ENCODE data around the gene SLC28A1. TPM values are rescaled to one million over a fixed set of nuclear protein-coding genes. Genes with fewer than 3 reads are reported as not detected.

The SLC28A1 gene
- total RNA-seq, 1 experiment from 2014 or later, result not detected

GRCh38 chr15:84908564-84908963 is 24.1 kb downstream of the SLC28A1 start:
- no peak for ATAC-seq
- no peaks in the 10 kb centered on the region for H3K9me3 ChIP-seq (ENCODE audit: control insufficient read depth, insufficient read depth, low read depth, low read length)
- intact Hi-C loops (cut with micrococcal nuclease; ENCODE audit: unreplicated experiment) (no loop called here), in situ Hi-C loops (cut with HindIII; ENCODE audit: low pct_unique_long_range_greater_than_20kb, low sequenced_read_pairs) (no loop called here)
- no peak overlapping the region for H3K4me3 ChIP-seq (ENCODE audit: low read depth in 2 of 2, low read length in 2 of 2)
- ChIA-PET POLR2A (no interaction called here), CTCF (no interaction called here)
- no peak overlapping the region for H3K27ac ChIP-seq (ENCODE audit: low read length)
- H3K4me1 ChIP-seq (ENCODE audit: control insufficient read depth, insufficient read depth, low read length), result peaks cover 23% of the 10 kb centered on the region
- BruUV-seq (replicated peaks), result no TSS peak
- TF ChIP-seq REST (IDR thresholded peaks at IDR 0.05; ENCODE audit: insufficient read depth in 1 of 2, low read depth in 2 of 2, low read length in 1 of 2) (no peak), SIN3A (IDR thresholded peaks at IDR 0.05; ENCODE audit: borderline replicate concordance, insufficient read depth, low read depth, low read length) (no peak), TCF7L2 (IDR thresholded peaks at IDR 0.05; ENCODE audit: low read depth, low read length) (no peak), CTCF (IDR thresholded peaks at IDR 0.05) (no peak), POLR2AphosphoS5 (IDR thresholded peaks at IDR 0.05; ENCODE audit: low read depth, low read length) (no peak)
- DNase-seq (ENCODE audit: low read depth, low spot score), result no peak
- no peaks in the 10 kb centered on the region for H3K27me3 ChIP-seq (ENCODE audit: control insufficient read depth, insufficient read depth, low read length)
- no peaks in the 10 kb centered on the region for H3K36me3 ChIP-seq (ENCODE audit: control insufficient read depth, insufficient read depth, low read length)

- in situ Hi-C loops (cut with HindIII; ENCODE audit: low pct_unique_long_range_greater_than_20kb, low sequenced_read_pairs), result no loop called here
- H3K9me3 ChIP-seq (ENCODE audit: control insufficient read depth, insufficient read depth, low read depth, low read length), result no peaks in the 10 kb centered on the region
- intact Hi-C loops (cut with micrococcal nuclease; ENCODE audit: unreplicated experiment), result no loop called here
- POLR2A ChIA-PET, result no interaction called here
- no peak overlapping the region for H3K4me3 ChIP-seq (ENCODE audit: low read depth in 2 of 2, low read length in 2 of 2)
- no peaks in the 10 kb centered on the region for H3K27me3 ChIP-seq (ENCODE audit: control insufficient read depth, insufficient read depth, low read length)
- TF ChIP-seq REST (IDR thresholded peaks at IDR 0.05; ENCODE audit: insufficient read depth in 1 of 2, low read depth in 2 of 2, low read length in 1 of 2) (no peak), POLR2AphosphoS5 (IDR thresholded peaks at IDR 0.05; ENCODE audit: low read depth, low read length) (no peak), CTCF (IDR thresholded peaks at IDR 0.05) (no peak), SIN3A (IDR thresholded peaks at IDR 0.05; ENCODE audit: borderline replicate concordance, insufficient read depth, low read depth, low read length) (no peak), TCF7L2 (IDR thresholded peaks at IDR 0.05; ENCODE audit: low read depth, low read length) (no peak)
- H3K4me1 ChIP-seq (ENCODE audit: control insufficient read depth, insufficient read depth, low read length), result peaks cover 23% of the 10 kb centered on the region
- no peaks in the 10 kb centered on the region for H3K36me3 ChIP-seq (ENCODE audit: control insufficient read depth, insufficient read depth, low read length)
- DNase-seq (ENCODE audit: low read depth, low spot score), result no peak
- CTCF ChIA-PET, result no interaction called here
- BruUV-seq (replicated peaks), result no TSS peak
- no peak overlapping the region for H3K27ac ChIP-seq (ENCODE audit: low read length)
- no peak for ATAC-seq
Measured at GRCh38 chr15:84909029-84909428, 24.6 kb downstream of the SLC28A1 start.

Measured in Panc1 (cell line).